HUES48 (cell line): ENCODE measurements around the gene NPY4R.
"Not testable (repeated sequence)": the region's sequence is repeated elsewhere in the genome, so short reads cannot be mapped to it uniquely, and the experiment has no call there.

Source experiments
- H3K27ac ChIP-seq: one replicate; pipeline ENCODE4 v1.7.0; 2013; ENCODE audit warnings: low read depth, low read length, inconsistent platforms
- H3K27me3 ChIP-seq: 2 replicates; pipeline ENCODE4 v1.6.1; 2013; ENCODE audit warnings: mild to moderate bottlenecking, low read length; ENCODE audit not compliant: control insufficient read depth, insufficient read depth
- H3K36me3 ChIP-seq: 2 replicates; pipeline ENCODE4 v1.6.1; 2013; ENCODE audit warnings: low read length; ENCODE audit not compliant: control insufficient read depth, insufficient read depth
- H3K4me1 ChIP-seq: 2 replicates; pipeline ENCODE4 v1.6.1; 2013; ENCODE audit warnings: mild to moderate bottlenecking, low read length; ENCODE audit not compliant: control insufficient read depth, insufficient read depth
- H3K4me3 ChIP-seq: 2 replicates; pipeline ENCODE4 v1.5.1; 2013; ENCODE audit warnings: mild to moderate bottlenecking, low read depth, low read length
- H3K9ac ChIP-seq: 2 replicates; pipeline ENCODE4 v1.6.1; 2013; ENCODE audit warnings: mild to moderate bottlenecking, low read depth, low read length, moderate library complexity
- H3K9me3 ChIP-seq: 2 replicates; pipeline ENCODE4 v1.6.1; 2013; ENCODE audit warnings: low read length; ENCODE audit not compliant: control insufficient read depth, insufficient read depth

Gene NPY4R, protein sequence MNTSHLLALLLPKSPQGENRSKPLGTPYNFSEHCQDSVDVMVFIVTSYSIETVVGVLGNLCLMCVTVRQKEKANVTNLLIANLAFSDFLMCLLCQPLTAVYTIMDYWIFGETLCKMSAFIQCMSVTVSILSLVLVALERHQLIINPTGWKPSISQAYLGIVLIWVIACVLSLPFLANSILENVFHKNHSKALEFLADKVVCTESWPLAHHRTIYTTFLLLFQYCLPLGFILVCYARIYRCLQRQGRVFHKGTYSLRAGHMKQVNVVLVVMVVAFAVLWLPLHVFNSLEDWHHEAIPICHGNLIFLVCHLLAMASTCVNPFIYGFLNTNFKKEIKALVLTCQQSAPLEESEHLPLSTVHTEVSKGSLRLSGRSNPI

DNA sequence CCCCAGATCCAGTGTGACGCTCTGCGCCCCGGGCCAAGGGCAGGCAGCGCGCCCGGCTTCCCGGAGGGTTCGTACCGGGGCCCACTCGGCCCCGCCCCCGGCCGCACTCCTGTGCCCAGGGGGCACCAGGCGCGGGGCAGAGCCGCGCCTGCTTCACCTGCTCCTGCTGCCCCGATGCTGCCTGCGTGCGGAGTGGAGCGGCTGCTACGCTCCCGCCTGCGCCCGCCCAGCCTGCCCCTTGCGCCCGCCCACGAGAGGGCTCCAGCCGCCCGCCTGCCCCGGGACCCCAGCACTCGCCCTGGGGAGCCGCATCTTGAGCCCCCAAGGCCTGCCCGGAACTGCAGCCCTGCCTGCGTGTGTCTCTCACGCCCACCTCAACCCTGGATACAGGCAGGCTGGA, at the start of gene NPY4R:
NPY4R (minus strand) TSS at position 194 of the 400 bp plus-strand sequence. CDS start 3,323 bp downstream, outside the sequence.
- not testable (repeated sequence) for H3K9ac ChIP-seq, H3K4me3 ChIP-seq, H3K4me1 ChIP-seq, H3K27me3 ChIP-seq, H3K9me3 ChIP-seq, H3K27ac ChIP-seq, H3K36me3 ChIP-seq

DNA sequence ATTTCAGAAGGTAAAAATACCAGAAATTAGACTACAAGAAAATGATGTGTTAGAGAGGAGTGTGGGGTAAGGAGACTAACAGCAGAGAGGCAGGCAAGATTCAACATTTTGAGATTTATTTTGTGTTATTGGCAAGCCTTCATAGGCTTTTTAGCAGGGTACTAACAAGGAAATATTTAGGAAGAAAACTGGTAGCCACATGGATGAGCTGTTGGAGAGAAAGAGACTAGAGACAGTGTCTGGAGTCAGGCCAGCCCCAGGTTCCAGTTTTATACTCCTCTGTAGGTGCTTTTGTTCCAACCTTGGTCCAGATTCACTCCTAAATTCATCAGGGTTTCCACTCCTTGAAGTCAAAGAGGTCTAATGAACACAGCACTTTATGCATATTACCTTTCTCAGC, 49.6 kb upstream of the NPY4R start:
- no peak overlapping the region for H3K9ac ChIP-seq
- no peaks in the 10 kb centered on the region for H3K27me3 ChIP-seq
- no peaks in the 10 kb centered on the region for H3K36me3 ChIP-seq
- H3K27ac ChIP-seq = no peak overlapping the region
- no peak overlapping the region for H3K4me3 ChIP-seq
- H3K9me3 ChIP-seq = no peaks in the 10 kb centered on the region
- no peaks in the 10 kb centered on the region for H3K4me1 ChIP-seq

DNA sequence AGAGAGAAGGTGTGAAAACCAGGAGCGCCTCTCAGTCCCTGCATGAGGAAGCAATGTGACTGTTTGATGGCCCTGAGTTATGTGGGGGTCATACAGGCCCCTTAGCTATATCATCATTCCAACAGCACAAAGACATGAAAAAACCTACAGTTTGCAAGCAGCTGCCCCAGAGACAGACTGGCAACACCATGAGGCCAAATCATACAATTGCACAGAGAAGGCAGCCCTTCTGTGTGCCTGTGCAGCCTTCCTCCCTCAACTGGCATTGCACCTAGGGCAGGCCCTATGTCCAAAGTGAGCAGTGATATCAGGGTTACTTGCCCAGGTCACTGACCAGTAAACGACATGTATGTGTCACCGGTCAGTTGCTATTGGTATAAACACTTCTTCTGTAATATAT, 49.1 kb upstream of the NPY4R start:
- Histone ChIP-seq H3K36me3 (no peaks in the 10 kb centered on the region), H3K9me3 (no peaks in the 10 kb centered on the region), H3K4me3 (no peak overlapping the region), H3K4me1 (no peaks in the 10 kb centered on the region), H3K27ac (no peak overlapping the region), H3K27me3 (no peaks in the 10 kb centered on the region), H3K9ac (no peak overlapping the region)

DNA sequence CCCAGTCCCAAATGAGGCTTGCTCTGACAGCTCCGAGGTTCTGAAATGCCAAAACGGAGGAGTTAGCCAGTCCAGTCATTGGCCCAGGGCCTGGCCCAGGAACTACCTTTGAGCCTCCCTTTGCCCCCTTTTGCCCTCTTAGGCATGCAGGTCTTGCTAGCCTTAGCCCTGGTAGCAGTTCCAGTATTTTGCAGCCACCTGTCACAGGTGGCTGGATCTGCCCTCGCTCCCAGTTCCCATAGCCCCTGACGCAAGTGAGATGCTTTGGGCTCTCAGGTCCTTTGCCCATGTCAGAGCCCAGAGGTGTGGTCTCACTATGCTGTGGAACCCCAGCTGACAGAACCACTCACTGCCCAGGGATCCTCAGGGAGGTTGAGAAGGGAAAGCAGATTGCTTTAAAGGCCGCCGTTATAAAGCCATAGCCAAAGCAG, 48.7 kb upstream of the NPY4R start:
- Histone ChIP-seq H3K36me3 (no peaks in the 10 kb centered on the region), H3K4me1 (no peaks in the 10 kb centered on the region), H3K27me3 (no peaks in the 10 kb centered on the region), H3K27ac (no peak overlapping the region), H3K4me3 (no peak overlapping the region), H3K9ac (no peak overlapping the region), H3K9me3 (no peaks in the 10 kb centered on the region)

DNA sequence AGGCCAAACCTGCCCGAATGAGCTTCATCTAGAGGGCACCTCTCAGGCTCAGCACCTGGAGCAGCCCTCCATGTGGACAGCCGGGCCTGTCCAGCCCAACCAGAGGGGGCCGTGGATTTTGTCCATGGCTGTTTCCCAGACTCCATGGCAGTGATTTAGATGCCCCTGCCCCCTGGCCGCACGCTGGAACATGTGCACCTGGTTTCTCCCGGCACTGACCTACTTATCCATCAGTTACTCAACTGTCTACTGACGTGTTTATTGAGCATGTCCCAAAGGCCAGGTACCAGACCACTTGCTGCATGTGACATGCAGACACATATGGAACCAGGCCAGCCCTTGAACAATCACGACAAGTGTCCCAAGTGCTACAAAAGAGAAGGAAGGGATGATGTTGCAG, 47.6 kb upstream of the NPY4R start:
- not testable (repeated sequence) for H3K27ac ChIP-seq, H3K4me3 ChIP-seq, H3K9me3 ChIP-seq, H3K36me3 ChIP-seq, H3K27me3 ChIP-seq, H3K9ac ChIP-seq, H3K4me1 ChIP-seq

DNA sequence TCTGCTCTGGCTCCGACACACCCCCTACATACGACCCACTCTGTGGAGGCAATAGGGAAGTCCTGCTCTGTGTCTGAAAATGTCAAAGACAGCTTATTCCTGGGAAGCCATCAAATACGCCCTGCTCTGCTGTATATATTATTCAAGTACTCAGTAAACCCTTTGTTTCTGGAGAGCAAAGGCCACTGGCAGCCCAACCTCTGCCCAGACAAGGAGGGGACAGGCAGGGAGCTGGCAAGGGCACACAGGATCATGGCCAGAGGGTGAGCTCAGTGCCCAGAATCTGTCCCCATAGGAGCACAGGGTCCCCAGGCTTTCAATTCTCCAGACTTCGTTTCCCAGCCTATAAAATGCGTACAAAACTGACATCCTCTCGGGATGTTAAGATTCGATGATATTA, 47.0 kb upstream of the NPY4R start:
- H3K4me1 ChIP-seq, H3K27me3 ChIP-seq, H3K4me3 ChIP-seq, H3K27ac ChIP-seq, H3K9ac ChIP-seq, H3K36me3 ChIP-seq, H3K9me3 ChIP-seq: not testable (repeated sequence)

DNA sequence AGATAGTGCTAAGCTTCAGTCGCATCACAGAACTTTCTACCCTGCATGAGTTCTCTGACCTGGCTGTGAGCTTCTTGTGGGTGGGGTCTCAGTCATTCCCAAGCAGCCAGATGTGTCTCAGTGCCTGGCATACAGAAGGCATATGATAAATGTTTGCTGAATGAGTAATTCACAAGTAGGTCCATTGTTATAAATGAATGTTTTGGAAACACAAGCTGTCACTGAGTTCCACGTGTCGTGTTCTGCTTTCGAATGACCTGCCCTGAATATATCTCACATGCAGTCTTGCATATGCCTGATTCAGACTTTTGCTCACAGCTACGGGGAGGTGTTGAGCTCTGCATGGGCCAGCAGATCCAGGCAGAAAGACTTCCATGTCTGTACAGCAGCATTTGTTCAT, 46.2 kb upstream of the NPY4R start:
- not testable (repeated sequence) for H3K27me3 ChIP-seq, H3K27ac ChIP-seq, H3K9ac ChIP-seq, H3K4me1 ChIP-seq, H3K9me3 ChIP-seq, H3K36me3 ChIP-seq, H3K4me3 ChIP-seq

DNA sequence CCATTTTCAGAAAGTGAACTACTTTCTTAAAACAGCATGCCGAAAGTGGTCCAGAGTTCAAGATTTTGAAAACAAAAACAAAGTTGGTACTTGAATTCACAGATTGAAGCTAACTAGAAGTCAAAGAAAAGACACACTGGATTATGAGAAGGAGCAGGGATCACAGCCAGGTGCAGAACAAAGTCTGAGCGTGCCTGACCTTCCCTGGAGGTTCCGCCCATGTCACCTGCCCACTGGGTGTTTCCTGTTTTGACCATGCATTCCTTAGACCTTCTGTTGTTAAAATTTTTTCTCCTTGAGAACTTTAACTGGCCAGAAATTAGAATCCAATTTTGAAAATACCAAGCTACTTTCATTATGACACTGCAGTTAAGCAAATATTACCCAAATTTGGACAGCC, 34.2 kb upstream of the NPY4R start:
- H3K4me1 ChIP-seq, H3K4me3 ChIP-seq, H3K27ac ChIP-seq, H3K27me3 ChIP-seq, H3K9ac ChIP-seq, H3K36me3 ChIP-seq, H3K9me3 ChIP-seq: not testable (repeated sequence)

DNA sequence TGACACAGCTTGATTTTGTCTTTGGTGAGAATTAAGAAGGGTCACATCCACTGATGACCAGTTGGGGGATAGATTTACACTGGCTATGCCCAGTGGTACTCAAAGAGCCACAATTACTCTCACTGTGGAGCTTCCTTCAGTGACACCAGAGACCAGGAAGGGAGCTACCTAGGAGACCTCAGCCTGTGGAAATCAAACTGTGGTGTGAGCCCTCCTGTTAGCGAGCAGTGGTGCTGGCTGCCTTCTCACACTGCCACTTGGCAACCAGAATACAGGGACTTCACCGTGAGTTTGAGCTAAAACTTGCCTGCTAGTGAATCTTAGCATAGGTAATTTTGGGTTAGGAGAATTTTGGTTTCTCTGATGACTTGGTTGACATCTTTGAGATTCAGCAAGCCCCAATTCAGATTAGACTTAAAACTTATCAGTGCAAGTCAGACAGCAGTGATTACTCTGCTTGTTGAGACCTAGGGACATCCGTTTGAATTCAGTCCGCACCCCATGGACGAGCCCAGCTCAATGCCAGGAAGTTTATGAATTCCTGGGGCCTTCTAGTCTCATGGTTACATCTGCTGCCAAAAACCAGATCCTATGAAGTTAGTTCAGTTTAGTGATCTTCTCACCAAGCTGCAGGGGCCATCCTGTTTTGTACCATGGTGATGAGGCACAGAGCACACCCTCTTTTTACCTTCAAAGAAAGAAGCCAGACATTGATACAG, 33.4 kb upstream of the NPY4R start:
- not testable (repeated sequence) for H3K27ac ChIP-seq, H3K36me3 ChIP-seq, H3K27me3 ChIP-seq, H3K9me3 ChIP-seq, H3K9ac ChIP-seq, H3K4me1 ChIP-seq, H3K4me3 ChIP-seq

DNA sequence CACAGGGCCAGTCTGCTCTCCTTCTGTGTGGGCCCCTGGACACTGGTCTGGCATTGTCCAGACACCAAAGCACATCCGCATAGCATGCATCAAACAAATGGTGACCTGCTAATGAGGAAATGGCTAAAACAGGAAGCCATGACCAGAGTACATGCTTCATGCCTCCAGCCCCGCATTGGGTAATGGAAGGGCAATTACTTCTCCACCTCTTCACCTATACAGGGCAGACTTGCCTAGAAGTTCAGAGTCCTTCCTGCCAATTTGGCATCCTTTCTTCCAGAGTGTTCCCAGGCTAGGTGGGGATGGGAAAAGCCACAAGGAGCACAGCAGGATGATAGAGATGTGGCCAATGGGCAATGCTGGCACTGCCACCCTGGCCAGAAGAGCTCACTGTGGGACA, 32.1 kb upstream of the NPY4R start:
- not testable (repeated sequence) for H3K9me3 ChIP-seq, H3K36me3 ChIP-seq, H3K27ac ChIP-seq, H3K4me3 ChIP-seq, H3K9ac ChIP-seq, H3K4me1 ChIP-seq, H3K27me3 ChIP-seq

DNA sequence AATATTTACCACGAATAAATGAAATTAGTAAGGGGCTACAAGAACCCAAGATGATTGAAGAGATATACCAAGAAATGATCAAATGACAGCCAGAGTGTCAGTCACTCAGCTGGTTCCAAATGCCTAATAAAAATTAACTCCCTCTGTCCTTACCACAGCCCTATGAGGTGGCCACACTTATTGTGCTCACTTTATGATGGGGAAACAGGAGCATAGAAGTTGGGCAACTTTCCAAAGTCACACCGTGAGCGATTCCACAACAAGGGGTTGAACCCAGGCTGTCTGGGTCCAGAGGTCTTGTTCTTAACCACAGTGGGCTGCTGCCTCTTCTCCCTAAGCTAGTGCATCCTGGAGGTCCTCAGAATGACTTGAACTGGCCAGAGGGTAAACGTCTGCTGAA, 31.6 kb upstream of the NPY4R start:
- H3K9me3 ChIP-seq, H3K27ac ChIP-seq, H3K36me3 ChIP-seq, H3K4me1 ChIP-seq, H3K27me3 ChIP-seq, H3K4me3 ChIP-seq, H3K9ac ChIP-seq: not testable (repeated sequence)
